GM23338 (cell line): ENCODE measurements around the gene SH3D21. TPM values are rescaled to one million over a fixed set of nuclear protein-coding genes. Genes with fewer than 3 reads are reported as not detected.

Source experiments
- ATAC-seq: fragments of 200-7000 bp; cut with Tn5 transposase; 3 replicates; pipeline ENCODE4 v1.9.1; 2020
- DNase-seq: peaks from one replicate; pipeline ENCODE4 v3.0.0-alpha.2; 2015; ENCODE audit warnings: low spot score
- H2AFZ ChIP-seq: fragments of 200-600 bp; sonication (generic); 2 replicates; pipeline ENCODE4 v1.8.0; 2016; ENCODE audit warnings: antibody characterized with exemption, mild to moderate bottlenecking, moderate library complexity
- H3F3A ChIP-seq: fragments of 200-600 bp; sonication (generic); replicated peaks from 2 replicates; pipeline ENCODE4 v1.8.0; 2017; ENCODE audit warnings: antibody characterized with exemption, mixed run types, low read depth
- H3K27ac ChIP-seq: fragments of 200-600 bp; sonication (generic); 2 replicates; pipeline ENCODE4 v1.6.1; 2016; ENCODE audit warnings: low read depth
- H3K27me3 ChIP-seq: fragments of 200-600 bp; sonication (generic); 2 replicates; pipeline ENCODE4 v1.8.0; 2016; ENCODE audit warnings: mild to moderate bottlenecking, mixed run types, moderate library complexity; ENCODE audit not compliant: insufficient read depth
- H3K36me3 ChIP-seq: fragments of 200-600 bp; sonication (generic); 2 replicates; pipeline ENCODE4 v1.8.0; 2016; ENCODE audit warnings: mild to moderate bottlenecking; ENCODE audit not compliant: insufficient read depth
- H3K4me1 ChIP-seq: fragments of 200-600 bp; sonication (generic); 2 replicates; pipeline ENCODE4 v1.8.0; 2016; ENCODE audit warnings: mild to moderate bottlenecking, moderate library complexity; ENCODE audit not compliant: insufficient read depth
- H3K4me2 ChIP-seq: fragments of 200-600 bp; sonication (generic); 2 replicates; pipeline ENCODE4 v1.7.1; 2017; ENCODE audit warnings: mixed run types
- H3K4me3 ChIP-seq: fragments of 200-600 bp; sonication (generic); 2 replicates; pipeline ENCODE4 v1.6.1; 2016; ENCODE audit warnings: mixed run types
- H3K79me2 ChIP-seq: fragments of 200-600 bp; sonication (generic); replicated peaks from 2 replicates; pipeline ENCODE4 v1.8.0; 2017; ENCODE audit warnings: mild to moderate bottlenecking; ENCODE audit not compliant: insufficient read depth
- H3K9me2 ChIP-seq: fragments of 200-600 bp; sonication (generic); 2 replicates; pipeline ENCODE4 v1.8.0; 2017; ENCODE audit not compliant: insufficient read depth
- H4K20me1 ChIP-seq: fragments of 200-600 bp; sonication (generic); replicated peaks from 2 replicates; pipeline ENCODE4 v1.8.0; 2017; ENCODE audit warnings: mild to moderate bottlenecking; ENCODE audit not compliant: insufficient read depth
- H3K27ac Mint-ChIP-seq: 2 replicates; pipeline ENCODE4 v1.8.0; 2020; ENCODE audit warnings: inconsistent platforms, mild to moderate bottlenecking, moderate library complexity, mixed read lengths
- H3K27me3 Mint-ChIP-seq: 3 replicates; pipeline ENCODE4 v1.8.0; 2022; ENCODE audit warnings: low read depth, mild to moderate bottlenecking, moderate library complexity, mixed read lengths, inconsistent platforms; ENCODE audit not compliant: insufficient read depth, poor library complexity
- H3K36me3 Mint-ChIP-seq: 3 replicates; pipeline ENCODE4 v1.8.0; 2021; ENCODE audit warnings: low read depth, mild to moderate bottlenecking, inconsistent platforms, moderate library complexity, mixed read lengths
- H3K4me1 Mint-ChIP-seq: 3 replicates; pipeline ENCODE4 v1.8.0; 2020; ENCODE audit warnings: mild to moderate bottlenecking, inconsistent platforms, mixed read lengths
- H3K4me3 Mint-ChIP-seq: 3 replicates; pipeline ENCODE4 v1.8.0; 2021; ENCODE audit warnings: moderate library complexity, mild to moderate bottlenecking, inconsistent platforms, mixed read lengths
- H3K9me3 Mint-ChIP-seq: 3 replicates; pipeline ENCODE4 v1.8.0; 2020; ENCODE audit warnings: moderate library complexity, mild to moderate bottlenecking, inconsistent platforms, mixed read lengths
- CREB1 ChIP-seq: fragments of 250-450 bp; sonication (Bioruptor Pico); IDR thresholded peaks from 2 replicates; pipeline ENCODE4 v1.5.0; 2020; ENCODE audit warnings: low read depth, mild to moderate bottlenecking, moderate library complexity
- CTCF ChIP-seq, 2 experiments: fragments of 200-600 bp in 1 of 2; sonication (generic) in 1 of 2; conservative IDR thresholded peaks; 2 replicates each; pipeline versions ENCODE4 v1.5.1 to v1.6.1; 2016 to 2017; ENCODE audit warnings: antibody characterized with exemption in 2 of 2, low read depth in 2 of 2, mild to moderate bottlenecking in 2 of 2, moderate library complexity in 1 of 2
- ETS1 ChIP-seq: IDR thresholded peaks from 2 replicates; pipeline ENCODE4 v1.6.1; 2016; ENCODE audit warnings: antibody characterized with exemption
- EZH2 ChIP-seq: fragments of 200-600 bp; sonication (generic); IDR thresholded peaks from one replicate; pipeline ENCODE4 v1.8.0; 2017; ENCODE audit warnings: antibody characterized with exemption, mild to moderate bottlenecking, low read depth; ENCODE audit not compliant: unreplicated experiment
- EZH2phosphoT487 ChIP-seq: fragments of 200-600 bp; sonication (generic); IDR thresholded peaks from one replicate; pipeline ENCODE4 v1.8.1; 2018; ENCODE audit warnings: antibody characterized with exemption; ENCODE audit not compliant: unreplicated experiment
- NANOG ChIP-seq: IDR thresholded peaks from 2 replicates; pipeline ENCODE4 v1.6.1; 2016; ENCODE audit warnings: antibody characterized with exemption, borderline replicate concordance
- POLR2AphosphoS5 ChIP-seq: IDR thresholded peaks from 2 replicates; pipeline ENCODE4 v1.6.1; 2016; ENCODE audit warnings: antibody characterized with exemption, low read depth
- REST ChIP-seq: IDR thresholded peaks from one replicate; pipeline ENCODE4 v1.6.1; 2018; ENCODE audit warnings: antibody characterized with exemption; ENCODE audit not compliant: unreplicated experiment
- STAT1 ChIP-seq: IDR thresholded peaks from one replicate; pipeline ENCODE4 v1.6.1; 2016; ENCODE audit warnings: antibody characterized with exemption; ENCODE audit not compliant: unreplicated experiment
- ZNF114 ChIP-seq: fragments of 250-450 bp; sonication (Bioruptor Pico); IDR thresholded peaks from 2 replicates; pipeline ENCODE4 v1.5.0; 2020; ENCODE audit warnings: mild to moderate bottlenecking, moderate library complexity
- ZNF462 ChIP-seq: fragments of 250-450 bp; sonication (Bioruptor Pico); IDR thresholded peaks from 2 replicates; pipeline ENCODE4 v1.5.0; 2020; ENCODE audit warnings: mild to moderate bottlenecking, moderate library complexity
- polyA plus RNA-seq: library from polyadenylated mRNA; unstranded; fragments of >200 nt; fragmentation: Nextera tagmentation; extraction: Ambion mirVana; gene quantifications from 2 replicates; pipeline ENCODE4 v1.2.1, GENCODE V29; 2016
- total RNA-seq: library from RNA; depleted of rRNA; stranded (reverse); fragments of >200 nt; shearing (Covaris generic); gene quantifications from 2 replicates; pipeline ENCODE4 v1.2.3, GENCODE V29; 2014

Gene SH3D21
- total and polyA plus RNA-seq, 2 experiments from 2014 or later = 3.7 to 6.3 TPM

GRCh38 chr1:36328088-36328480 lies 21.9 kb downstream of the SH3D21 start (continued):
- TF ChIP-seq ZNF462 (CRISPR knock-in tag) (no peak), POLR2AphosphoS5 (no peak)

GRCh38 chr1:36328713-36329112 lies 22.5 kb downstream of the SH3D21 start:
- H3F3A ChIP-seq = peaks cover 11% of the 10 kb centered on the region; the same call in 1 of the 2 replicates
- H3K36me3 ChIP-seq = no peaks in the 10 kb centered on the region
- H4K20me1 ChIP-seq = no peaks in the 10 kb centered on the region
- ATAC-seq (no peak), DNase-seq (no peak)
- H3K4me2 ChIP-seq = no peak overlapping the region
- no peak overlapping the region for H2AFZ ChIP-seq
- H3K9me2 ChIP-seq = peaks cover 7% of the 10 kb centered on the region; the same call in 1 of the 2 replicates
- Mint-ChIP-seq H3K4me1 (peaks cover 14% of the 10 kb centered on the region), H3K27me3 (peaks cover 17% of the 10 kb centered on the region), H3K27ac (no peak overlapping the region), H3K36me3 (peaks cover 3% of the 10 kb centered on the region), H3K9me3 (no peaks in the 10 kb centered on the region), H3K4me3 (no peak overlapping the region)
- H3K4me3 ChIP-seq = no peak overlapping the region
- H3K4me1 ChIP-seq = peaks cover 18% of the 10 kb centered on the region
- no peaks in the 10 kb centered on the region for H3K79me2 ChIP-seq
- no peak overlapping the region for H3K27ac ChIP-seq
- H3K27me3 ChIP-seq = peaks cover 16% of the 10 kb centered on the region
- TF ChIP-seq NANOG (no peak), POLR2AphosphoS5 (no peak), ZNF114 (CRISPR knock-in tag) (no peak), ETS1 (no peak), CREB1 (CRISPR knock-in tag) (no peak), EZH2phosphoT487 (no peak), STAT1 (no peak), CTCF (conservative IDR thresholded peaks at IDR 0.05; ENCODE audit: low read depth in 2 of 2) (no peak), EZH2 (no peak), REST (no peak)
